ENCODE results near the gene RERE. TPM values are rescaled to one million over a fixed set of nuclear protein-coding genes. Genes with fewer than 3 reads are reported as not detected.

RERE gene
- total RNA-seq, 1 donor from 2014 or later = 124 TPM

DNA sequence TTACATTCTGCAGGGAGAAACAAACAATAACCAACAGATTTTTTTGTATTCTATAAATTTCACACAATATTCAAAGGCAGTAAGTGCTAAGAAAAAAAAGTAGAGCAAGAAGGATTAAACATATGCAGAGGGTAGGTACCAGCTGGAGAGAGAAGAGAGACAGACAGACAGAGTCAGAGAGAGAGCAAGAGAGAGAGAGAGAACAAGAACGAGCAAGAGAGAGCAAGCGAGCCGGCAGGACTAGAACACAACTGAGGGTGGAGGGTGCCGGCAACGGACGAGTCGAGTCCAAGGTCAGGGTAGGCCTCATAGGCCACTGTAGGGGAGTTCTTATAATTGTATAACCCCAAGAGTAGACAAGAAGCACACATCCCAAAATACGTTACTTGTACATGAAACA, 97.1 kb downstream of the RERE start:
- no peak overlapping the region for H3K4me3 Mint-ChIP-seq (ENCODE audit: unreplicated experiment)

GRCh38 chr1:8718850-8719361, 98.5 kb downstream of the RERE start:
- Histone ChIP-seq H3K27ac (ENCODE audit: low read depth, low read length) (no peak overlapping the region), H3K4me2 (ENCODE audit: low read length) (no peak overlapping the region), H3K36me3 (ENCODE audit: insufficient read depth, low read length) (no peaks in the 10 kb centered on the region), H2AFZ (ENCODE audit: low read depth, low read length) (no peak overlapping the region), H3K79me2 (ENCODE audit: insufficient read depth, low read length) (peaks cover 10% of the 10 kb centered on the region), H3K27me3 (ENCODE audit: insufficient read depth, low read length) (no peaks in the 10 kb centered on the region), H3K9me3 (ENCODE audit: insufficient read depth, low read depth, low read length) (no peaks in the 10 kb centered on the region), H4K20me1 (ENCODE audit: insufficient read depth, low read length) (peaks cover 16% of the 10 kb centered on the region), H3K4me1 (ENCODE audit: insufficient read depth, low read length) (no peaks in the 10 kb centered on the region), H3K9ac (ENCODE audit: low read length) (no peak overlapping the region), H3K4me3 (ENCODE audit: insufficient read depth, low read depth, low read length) (no peak overlapping the region)
- TF ChIP-seq EZH2 (IDR thresholded peaks at IDR 0.05; ENCODE audit: insufficient read depth, low read length) = no peak
- TF ChIP-seq, protein P1, sequence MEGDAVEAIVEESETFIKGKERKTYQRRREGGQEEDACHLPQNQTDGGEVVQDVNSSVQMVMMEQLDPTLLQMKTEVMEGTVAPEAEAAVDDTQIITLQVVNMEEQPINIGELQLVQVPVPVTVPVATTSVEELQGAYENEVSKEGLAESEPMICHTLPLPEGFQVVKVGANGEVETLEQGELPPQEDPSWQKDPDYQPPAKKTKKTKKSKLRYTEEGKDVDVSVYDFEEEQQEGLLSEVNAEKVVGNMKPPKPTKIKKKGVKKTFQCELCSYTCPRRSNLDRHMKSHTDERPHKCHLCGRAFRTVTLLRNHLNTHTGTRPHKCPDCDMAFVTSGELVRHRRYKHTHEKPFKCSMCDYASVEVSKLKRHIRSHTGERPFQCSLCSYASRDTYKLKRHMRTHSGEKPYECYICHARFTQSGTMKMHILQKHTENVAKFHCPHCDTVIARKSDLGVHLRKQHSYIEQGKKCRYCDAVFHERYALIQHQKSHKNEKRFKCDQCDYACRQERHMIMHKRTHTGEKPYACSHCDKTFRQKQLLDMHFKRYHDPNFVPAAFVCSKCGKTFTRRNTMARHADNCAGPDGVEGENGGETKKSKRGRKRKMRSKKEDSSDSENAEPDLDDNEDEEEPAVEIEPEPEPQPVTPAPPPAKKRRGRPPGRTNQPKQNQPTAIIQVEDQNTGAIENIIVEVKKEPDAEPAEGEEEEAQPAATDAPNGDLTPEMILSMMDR (IDR thresholded peaks at IDR 0.05; ENCODE audit: insufficient read depth, low read depth, low read length) = no peak
- Mint-ChIP-seq H3K27ac (ENCODE audit: unreplicated experiment) (no peak overlapping the region), H3K9me3 (ENCODE audit: unreplicated experiment) (no peaks in the 10 kb centered on the region), H3K4me3 (ENCODE audit: unreplicated experiment) (no peak overlapping the region), H3K27me3 (ENCODE audit: low read depth, unreplicated experiment) (no peaks in the 10 kb centered on the region), H3K4me1 (ENCODE audit: low read depth, unreplicated experiment) (peaks cover 36% of the 10 kb centered on the region), H3K36me3 (ENCODE audit: low read depth, unreplicated experiment) (peaks cover 12% of the 10 kb centered on the region)
- DNase-seq (ENCODE audit: low read depth) (no peak), FAIRE-seq (no peak)

More for the DNA sequence above, 97.1 kb downstream of the RERE start:
- no peak for TF ChIP-seq EZH2 (IDR thresholded peaks at IDR 0.05; ENCODE audit: insufficient read depth, low read length)
- TF ChIP-seq, protein P1 (IDR thresholded peaks at IDR 0.05; ENCODE audit: insufficient read depth, low read depth, low read length) = no peak
- Histone ChIP-seq H3K4me1 (ENCODE audit: insufficient read depth, low read length) (no peaks in the 10 kb centered on the region), H3K4me3 (ENCODE audit: insufficient read depth, low read depth, low read length) (no peak overlapping the region), H2AFZ (ENCODE audit: low read depth, low read length) (no peak overlapping the region), H3K9ac (ENCODE audit: low read length) (no peak overlapping the region), H3K27me3 (ENCODE audit: insufficient read depth, low read length) (no peaks in the 10 kb centered on the region), H3K4me2 (ENCODE audit: low read length) (no peak overlapping the region), H3K27ac (ENCODE audit: low read depth, low read length) (no peak overlapping the region), H3K36me3 (ENCODE audit: insufficient read depth, low read length) (no peaks in the 10 kb centered on the region), H3K9me3 (ENCODE audit: insufficient read depth, low read depth, low read length) (no peaks in the 10 kb centered on the region), H4K20me1 (ENCODE audit: insufficient read depth, low read length) (peaks cover 16% of the 10 kb centered on the region), H3K79me2 (ENCODE audit: insufficient read depth, low read length) (peaks cover 10% of the 10 kb centered on the region)
- Mint-ChIP-seq H3K27me3 (ENCODE audit: low read depth, unreplicated experiment) (no peaks in the 10 kb centered on the region), H3K4me1 (ENCODE audit: low read depth, unreplicated experiment) (peaks cover 30% of the 10 kb centered on the region), H3K27ac (ENCODE audit: unreplicated experiment) (no peak overlapping the region), H3K9me3 (ENCODE audit: unreplicated experiment) (no peaks in the 10 kb centered on the region), H3K36me3 (ENCODE audit: low read depth, unreplicated experiment) (peaks cover 9% of the 10 kb centered on the region)
- FAIRE-seq = no peak
- DNase-seq (ENCODE audit: low read depth) = no peak

DNA sequence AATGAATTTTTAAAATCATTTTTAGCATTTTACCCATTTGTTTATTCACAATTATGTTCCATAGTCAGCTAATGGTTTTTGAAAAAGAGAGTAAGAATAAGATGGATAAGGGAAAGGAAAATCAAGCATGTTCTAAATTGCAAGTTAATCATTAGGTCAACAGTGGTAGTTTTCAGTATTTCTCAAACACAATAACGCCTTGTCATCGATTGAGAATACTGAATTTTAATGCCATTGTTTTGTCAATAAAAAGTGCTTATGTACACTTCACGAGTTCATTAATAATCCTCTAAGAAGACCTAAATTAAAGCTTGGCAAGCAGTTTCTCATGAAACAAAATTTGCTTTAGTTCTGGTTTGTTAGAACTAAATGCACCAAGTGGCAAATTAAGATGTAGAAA, 100.3 kb downstream of the RERE start:
- H3K4me1 Mint-ChIP-seq (ENCODE audit: low read depth, unreplicated experiment) = peaks cover 37% of the 10 kb centered on the region
- Histone ChIP-seq H3K79me2 (ENCODE audit: insufficient read depth, low read length) (peaks cover 10% of the 10 kb centered on the region), H4K20me1 (ENCODE audit: insufficient read depth, low read length) (peaks cover 10% of the 10 kb centered on the region), H3K9ac (ENCODE audit: low read length) (no peak overlapping the region), H3K4me1 (ENCODE audit: insufficient read depth, low read length) (peaks cover 6% of the 10 kb centered on the region), H3K4me2 (ENCODE audit: low read length) (peak overlapping the region; percentile 19), H3K9me3 (ENCODE audit: insufficient read depth, low read depth, low read length) (no peaks in the 10 kb centered on the region), H3K27ac (ENCODE audit: low read depth, low read length) (no peak overlapping the region), H3K27me3 (ENCODE audit: insufficient read depth, low read length) (no peaks in the 10 kb centered on the region), H3K4me3 (ENCODE audit: insufficient read depth, low read depth, low read length) (no peak overlapping the region), H3K36me3 (ENCODE audit: insufficient read depth, low read length) (no peaks in the 10 kb centered on the region), H2AFZ (ENCODE audit: low read depth, low read length) (no peak overlapping the region)
- DNase-seq (ENCODE audit: low read depth) (no peak), FAIRE-seq (no peak)
- TF ChIP-seq EZH2 (IDR thresholded peaks at IDR 0.05; ENCODE audit: insufficient read depth, low read length) = no peak
- TF ChIP-seq, protein P1 (IDR thresholded peaks at IDR 0.05; ENCODE audit: insufficient read depth, low read depth, low read length) = no peak
- H3K27me3 Mint-ChIP-seq (ENCODE audit: low read depth, unreplicated experiment) = no peaks in the 10 kb centered on the region
- H3K36me3 Mint-ChIP-seq (ENCODE audit: low read depth, unreplicated experiment) = peaks cover 12% of the 10 kb centered on the region
- H3K9me3 Mint-ChIP-seq (ENCODE audit: unreplicated experiment) = no peaks in the 10 kb centered on the region
- H3K27ac Mint-ChIP-seq (ENCODE audit: unreplicated experiment) = no peak overlapping the region
- H3K4me3 Mint-ChIP-seq (ENCODE audit: unreplicated experiment) = no peak overlapping the region
